H9 (cell line): Measurements from ENCODE around the gene TMEM229B. TPM values are rescaled to one million over a fixed set of nuclear protein-coding genes. Genes with fewer than 3 reads are reported as not detected.

Experiments used
- DNase-seq: peaks from one replicate; pipeline ENCODE4 v3.0.0-alpha.2; 2017
- H2AFZ ChIP-seq: one replicate; pipeline ENCODE4 v1.6.1; 2013; ENCODE audit warnings: mild to moderate bottlenecking, low read length, control low read depth, moderate library complexity
- H2AK5ac ChIP-seq: 2 replicates; pipeline ENCODE4 v1.6.1; 2013; ENCODE audit warnings: low read length, control low read depth, mixed read lengths; ENCODE audit not compliant: insufficient read length
- H2BK120ac ChIP-seq: one replicate; pipeline ENCODE4 v1.6.1; 2013; ENCODE audit warnings: low read depth, mild to moderate bottlenecking, low read length, control low read depth, inconsistent platforms; ENCODE audit not compliant: poor library complexity, severe bottlenecking
- H2BK12ac ChIP-seq: 2 replicates; pipeline ENCODE4 v1.6.1; 2013; ENCODE audit warnings: low read length, control low read depth, mixed read lengths, low read depth; ENCODE audit not compliant: insufficient read length
- H2BK15ac ChIP-seq: 2 replicates; pipeline ENCODE4 v1.6.1; 2013; ENCODE audit warnings: low read depth, low read length, control low read depth
- H2BK20ac ChIP-seq: one replicate; pipeline ENCODE4 v1.6.1; 2013; ENCODE audit warnings: low read depth, mild to moderate bottlenecking, low read length, control low read depth, inconsistent platforms; ENCODE audit not compliant: poor library complexity, severe bottlenecking
- H2BK5ac ChIP-seq: 2 replicates; pipeline ENCODE4 v1.6.1; 2013; ENCODE audit warnings: low read length, control low read depth, mixed read lengths; ENCODE audit not compliant: insufficient read length
- H3K14ac ChIP-seq: 2 replicates; pipeline ENCODE4 v1.6.1; 2013; ENCODE audit warnings: low read length, control low read depth; ENCODE audit not compliant: insufficient read depth
- H3K18ac ChIP-seq: 2 replicates; pipeline ENCODE4 v1.6.1; 2013; ENCODE audit warnings: low read depth, mild to moderate bottlenecking, mixed read lengths, low read length, control low read depth; ENCODE audit not compliant: insufficient read length
- H3K23ac ChIP-seq: 2 replicates; pipeline ENCODE4 v1.6.1; 2013; ENCODE audit warnings: low read length, control low read depth, mixed read lengths, low read depth; ENCODE audit not compliant: insufficient read length
- H3K23me2 ChIP-seq: 2 replicates; pipeline ENCODE4 v1.6.1; 2013; ENCODE audit warnings: low read depth, mild to moderate bottlenecking, mixed read lengths, low read length, control low read depth; ENCODE audit not compliant: insufficient read length, poor library complexity, severe bottlenecking
- H3K27ac ChIP-seq: 2 replicates; pipeline ENCODE4 v1.5.1; 2013; ENCODE audit warnings: low read length, control low read depth, mixed read lengths, low read depth; ENCODE audit not compliant: insufficient read length
- H3K27me3 ChIP-seq: 2 replicates; pipeline ENCODE4 v1.6.1; 2013; ENCODE audit warnings: low read length, control low read depth, inconsistent platforms; ENCODE audit not compliant: insufficient read depth
- H3K4ac ChIP-seq: 2 replicates; pipeline ENCODE4 v1.6.1; 2013; ENCODE audit warnings: low read depth, mild to moderate bottlenecking, control low read depth, inconsistent platforms, low read length, moderate library complexity
- H3K4me1 ChIP-seq: 2 replicates; pipeline ENCODE4 v1.6.1; 2013; ENCODE audit warnings: low read length, control low read depth, inconsistent platforms; ENCODE audit not compliant: insufficient read depth
- H3K4me2 ChIP-seq: 2 replicates; pipeline ENCODE4 v1.6.1; 2013; ENCODE audit warnings: low read length, control low read depth, mixed read lengths; ENCODE audit not compliant: insufficient read length, insufficient read depth
- H3K56ac ChIP-seq: 2 replicates; pipeline ENCODE4 v1.6.1; 2013; ENCODE audit warnings: low read depth, mild to moderate bottlenecking, mixed read lengths, low read length, control low read depth; ENCODE audit not compliant: insufficient read length
- H3K79me1 ChIP-seq: 2 replicates; pipeline ENCODE4 v1.6.1; 2013; ENCODE audit warnings: low read depth, mild to moderate bottlenecking, moderate library complexity, low read length, control low read depth, inconsistent platforms; ENCODE audit not compliant: insufficient read depth, poor library complexity, severe bottlenecking
- H3K79me2 ChIP-seq: 2 replicates; pipeline ENCODE4 v1.6.1; 2013; ENCODE audit warnings: low read length, control low read depth, inconsistent platforms; ENCODE audit not compliant: insufficient read depth
- H3K9ac ChIP-seq: 2 replicates; pipeline ENCODE4 v1.6.1; 2013; ENCODE audit warnings: low read length, control low read depth, mixed read lengths; ENCODE audit not compliant: insufficient read length; ENCODE audit errors: extremely low read depth
- H3K9me3 ChIP-seq: one replicate; pipeline ENCODE4 v1.6.1; 2013; ENCODE audit warnings: low read depth, low read length, inconsistent platforms; ENCODE audit not compliant: control insufficient read depth
- H3T11ph ChIP-seq: one replicate; pipeline ENCODE4 v1.6.1; 2013; ENCODE audit warnings: mild to moderate bottlenecking, low read length, control low read depth, inconsistent platforms
- H4K20me1 ChIP-seq: one replicate; pipeline ENCODE4 v1.6.1; 2013; ENCODE audit not compliant: control insufficient read depth, insufficient read length, insufficient read depth
- H4K5ac ChIP-seq: 2 replicates; pipeline ENCODE4 v1.6.1; 2013; ENCODE audit warnings: low read depth, mild to moderate bottlenecking, mixed read lengths, low read length, control low read depth; ENCODE audit not compliant: insufficient read length
- H4K8ac ChIP-seq: replicated peaks from 2 replicates; pipeline ENCODE4 v1.6.1; 2013; ENCODE audit warnings: low read length, control low read depth, mixed read lengths, low read depth; ENCODE audit not compliant: insufficient read length
- H4K91ac ChIP-seq: 2 replicates; pipeline ENCODE4 v1.6.1; 2013; ENCODE audit warnings: low read depth, mild to moderate bottlenecking, moderate library complexity, mixed read lengths, low read length, control low read depth; ENCODE audit not compliant: insufficient read length
- H3K27ac Mint-ChIP-seq, 3 experiments: 2 replicates in 2 of 3; 3 replicates in 1 of 3; pipeline ENCODE4 v1.8.0; 2020 to 2021; ENCODE audit warnings: mixed read lengths in 3 of 3, mild to moderate bottlenecking in 1 of 3, moderate library complexity in 1 of 3
- H3K27me3 Mint-ChIP-seq: 2 replicates; pipeline ENCODE4 v1.8.0; 2021; ENCODE audit warnings: low read depth, mild to moderate bottlenecking, moderate library complexity, mixed read lengths
- H3K36me3 Mint-ChIP-seq, 3 experiments: 2 replicates in 2 of 3; 3 replicates in 1 of 3; pipeline ENCODE4 v1.8.0; 2020 to 2021; ENCODE audit warnings: low read depth in 3 of 3, mixed read lengths in 3 of 3; ENCODE audit not compliant: insufficient read depth in 1 of 3
- H3K4me1 Mint-ChIP-seq, 2 experiments: 2 replicates each; pipeline ENCODE4 v1.8.0; 2020; ENCODE audit warnings: mixed read lengths in 2 of 2
- H3K4me3 Mint-ChIP-seq, 2 experiments: 2 replicates in 1 of 2; 3 replicates in 1 of 2; pipeline ENCODE4 v1.8.0; 2020 to 2021; ENCODE audit warnings: mild to moderate bottlenecking in 2 of 2, mixed read lengths in 2 of 2, moderate library complexity in 1 of 2
- H3K9me3 Mint-ChIP-seq, 2 experiments: 2 replicates in 1 of 2; 3 replicates in 1 of 2; pipeline ENCODE4 v1.8.0; 2020; ENCODE audit warnings: mild to moderate bottlenecking in 2 of 2, mixed read lengths in 2 of 2, moderate library complexity in 1 of 2
- CTCF ChIP-seq: fragments of 200-600 bp; sonication (generic); conservative IDR thresholded peaks from 3 replicates; pipeline ENCODE4 v1.8.0; 2021; ENCODE audit warnings: antibody characterized with exemption, mild to moderate bottlenecking
- whole genome bisulfite sequencing: extraction: QIAGEN DNeasy Blood & Tissue Kit; methylation state at CpG from one replicate; pipeline ENCODE4 v1.1.7; 2013; ENCODE audit warnings: missing lambda C conversion rate, low lambda C conversion rate, mixed read lengths; ENCODE audit not compliant: insufficient read length; ENCODE audit errors: extremely low coverage; 5-methylcytosine and 5-hydroxymethylcytosine counted together
- total RNA-seq: library from RNA; stranded (reverse); gene quantifications from 2 replicates; pipeline ENCODE4 v1.2.1, GENCODE V29; 2021

Gene TMEM229B
- total RNA-seq, 1 experiment from 2014 or later, result 0.24 TPM

GRCh38 chr14:67500981-67501380 lies 12.5 kb upstream of the TMEM229B start:
- Histone ChIP-seq H3K79me2 (no peaks in the 10 kb centered on the region), H2BK15ac (no peak overlapping the region), H3K23me2 (no peaks in the 10 kb centered on the region), H3K27me3 (no peaks in the 10 kb centered on the region), H3K79me1 (no peaks in the 10 kb centered on the region), H4K20me1 (no peaks in the 10 kb centered on the region), H3K9me3 (no peaks in the 10 kb centered on the region), H2BK5ac (no peak overlapping the region), H3K14ac (no peak overlapping the region), H3K18ac (no peak overlapping the region), H3K56ac (no peak overlapping the region), H2AK5ac (no peak overlapping the region), H2BK12ac (no peak overlapping the region), H3T11ph (no peak overlapping the region), H3K4me1 (no peaks in the 10 kb centered on the region), H4K8ac (no peak overlapping the region), H2BK20ac (no peak overlapping the region), H2AFZ (no peak overlapping the region), H3K9ac (no peak overlapping the region), H3K4me2 (no peak overlapping the region), H4K91ac (no peak overlapping the region), H2BK120ac (no peak overlapping the region), H3K27ac (no peak overlapping the region), H3K23ac (no peak overlapping the region), H4K5ac (no peak overlapping the region), H3K4ac (no peak overlapping the region)
- Mint-ChIP-seq H3K9me3 (no peaks in the 10 kb centered on the region), H3K27ac (no peak overlapping the region), H3K4me3 (no peak overlapping the region), H3K36me3 (no peaks in the 10 kb centered on the region), H3K27me3 (no peaks in the 10 kb centered on the region), H3K4me1 (no peaks in the 10 kb centered on the region)
- DNase-seq, result no peak
- no peak for TF ChIP-seq CTCF
- no CpG with 5 or more reads among the region's 3 CpGs for WGBS
